ENCODE results near the gene GSTM5.
"Not testable (repeated sequence)": the region's sequence is repeated elsewhere in the genome, so short reads cannot be mapped to it uniquely, and the experiment has no call there.

GSTM5 gene

GRCh38 chr1:109711593-109712320, at the start of gene GSTM5:
TSS of gene GSTM5 (plus strand) at chr1:109712251. CDS start at chr1:109712313, 62 bp downstream.
- not testable (repeated sequence) for DNase-seq

- no peak for DNase-seq
These were observed 47.4 kb upstream of the GSTM5 start for GRCh38 chr1:109664671-109665070.

DNA sequence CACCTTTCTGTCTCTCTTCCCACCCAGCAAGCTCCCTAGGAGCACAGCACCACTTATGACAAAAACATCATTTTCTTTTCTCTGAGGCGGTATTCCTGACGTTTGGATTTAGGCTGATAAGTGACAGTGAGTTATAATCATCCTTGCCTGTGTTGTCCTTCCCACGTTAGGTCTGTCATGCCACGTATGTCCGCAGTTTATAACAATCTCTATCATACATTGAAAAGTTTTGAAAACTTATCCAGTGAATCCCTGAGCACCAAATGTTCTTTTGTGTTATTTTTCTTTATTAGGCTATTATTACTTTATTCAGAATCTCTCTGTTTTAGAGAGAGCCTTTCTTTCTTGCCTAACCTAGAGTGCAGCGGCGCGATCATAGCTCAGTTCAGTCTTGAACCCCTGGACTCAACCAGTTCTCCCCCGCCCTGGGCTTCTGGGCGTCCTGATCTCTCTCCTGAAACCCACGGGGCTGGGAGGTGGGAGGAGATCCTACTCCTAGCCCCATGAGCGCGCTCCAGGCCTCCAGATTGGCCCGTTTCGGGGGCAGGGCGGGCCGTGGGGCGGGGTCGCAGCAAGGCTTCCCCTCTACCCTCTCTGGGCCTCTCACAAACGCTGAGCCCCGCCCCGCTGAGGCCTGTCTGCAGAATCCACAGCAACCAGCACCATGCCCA, 44.5 kb upstream of the GSTM5 start, which contains the start of gene GSTM2:
Gene GSTM2, plus strand, starts transcription at position 606 of the 671 bp plus-strand sequence. Its CDS starts 59 bp downstream, at position 665.
- peak; percentile 79 for DNase-seq

GRCh38 chr1:109668123-109668775, 43.8 kb upstream of the GSTM5 start:
- DNase-seq = no peak

- no peak for DNase-seq
These were observed 42.7 kb upstream of the GSTM5 start for GRCh38 chr1:109669246-109669948.

- not testable (repeated sequence) for DNase-seq
These were observed 42.1 kb upstream of the GSTM5 start for GRCh38 chr1:109669949-109670302.

- no peak for DNase-seq
These were observed 41.0 kb upstream of the GSTM5 start for GRCh38 chr1:109671067-109671466.

DNA sequence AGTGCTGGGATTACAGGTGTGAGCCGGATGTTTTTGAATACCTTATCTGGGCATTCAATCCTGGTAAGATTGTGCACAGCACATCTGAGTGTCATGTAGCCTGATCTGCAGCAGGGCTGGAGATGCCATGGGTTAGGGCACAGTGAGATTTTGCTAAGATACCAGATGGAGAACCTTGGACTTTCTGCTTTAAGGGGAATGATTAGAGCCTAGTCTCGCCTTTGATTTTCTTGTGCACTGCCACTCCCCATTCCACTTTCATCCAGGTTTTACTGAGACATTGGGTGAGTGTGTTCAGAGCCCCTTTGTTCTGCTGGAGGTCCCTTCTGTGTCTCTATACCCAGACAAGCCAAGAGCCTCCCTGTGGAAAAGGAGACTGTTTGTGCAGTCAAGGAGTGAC, 38.2 kb upstream of the GSTM5 start:
- DNase-seq = not testable (repeated sequence)

GRCh38 chr1:109676683-109677381, 35.2 kb upstream of the GSTM5 start:
- DNase-seq = not testable (repeated sequence)

GRCh38 chr1:109677459-109677858, 34.6 kb upstream of the GSTM5 start:
- DNase-seq = no peak

DNA sequence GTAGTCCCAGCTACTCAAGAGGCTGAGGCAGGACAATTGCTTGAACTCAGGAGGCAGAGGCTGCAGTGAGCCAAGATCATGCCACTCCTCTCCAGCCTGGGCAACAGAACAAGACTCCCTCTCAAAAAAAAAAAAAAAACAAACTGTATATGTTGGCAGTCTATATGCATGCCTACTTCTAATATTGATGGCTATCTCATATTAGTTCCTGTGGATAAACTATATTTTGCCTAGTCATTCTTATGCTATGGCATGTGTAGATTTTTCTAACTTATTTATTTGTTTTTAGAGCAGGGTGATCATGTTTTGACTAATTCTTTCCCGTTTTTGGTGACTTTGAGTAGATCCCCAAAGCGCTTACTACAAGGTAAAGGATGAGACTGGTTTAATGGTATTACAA, 33.4 kb upstream of the GSTM5 start:
- DNase-seq = not testable (repeated sequence)

GRCh38 chr1:109684777-109685176, 27.3 kb upstream of the GSTM5 start:
- DNase-seq = not testable (repeated sequence)

DNA sequence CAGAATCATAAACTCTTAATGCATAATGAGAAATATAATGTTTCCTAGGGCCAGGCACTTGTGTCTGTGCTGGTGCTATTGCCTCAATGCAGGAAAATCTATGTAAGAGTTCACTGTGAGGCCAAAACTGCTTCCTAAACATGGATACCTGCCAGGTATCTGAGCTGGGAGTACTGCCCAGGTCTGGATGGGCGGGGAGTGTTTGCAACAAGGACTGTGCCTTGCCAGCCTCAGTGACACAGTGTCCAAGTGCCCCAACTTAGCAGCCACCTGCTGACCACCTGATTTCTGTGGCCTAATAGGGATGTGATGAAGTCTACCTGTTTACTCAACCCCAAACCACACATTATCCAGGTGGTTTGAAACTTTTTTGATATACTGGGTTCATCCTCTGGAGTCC, 26.7 kb upstream of the GSTM5 start:
- DNase-seq = not testable (repeated sequence)

- not testable (repeated sequence) for DNase-seq
These were observed 26.2 kb upstream of the GSTM5 start for GRCh38 chr1:109685890-109686289.

- DNase-seq = not testable (repeated sequence)
These were observed 24.9 kb upstream of the GSTM5 start for GRCh38 chr1:109687109-109687508.

- peak; percentile 49 to 76 for DNase-seq
These were observed 24.2 kb upstream of the GSTM5 start, which contains the start of gene GSTM1 for GRCh38 chr1:109687641-109688499. TSS of gene GSTM1 (plus strand) at chr1:109687817. CDS start at chr1:109687874, 57 bp downstream.

DNA sequence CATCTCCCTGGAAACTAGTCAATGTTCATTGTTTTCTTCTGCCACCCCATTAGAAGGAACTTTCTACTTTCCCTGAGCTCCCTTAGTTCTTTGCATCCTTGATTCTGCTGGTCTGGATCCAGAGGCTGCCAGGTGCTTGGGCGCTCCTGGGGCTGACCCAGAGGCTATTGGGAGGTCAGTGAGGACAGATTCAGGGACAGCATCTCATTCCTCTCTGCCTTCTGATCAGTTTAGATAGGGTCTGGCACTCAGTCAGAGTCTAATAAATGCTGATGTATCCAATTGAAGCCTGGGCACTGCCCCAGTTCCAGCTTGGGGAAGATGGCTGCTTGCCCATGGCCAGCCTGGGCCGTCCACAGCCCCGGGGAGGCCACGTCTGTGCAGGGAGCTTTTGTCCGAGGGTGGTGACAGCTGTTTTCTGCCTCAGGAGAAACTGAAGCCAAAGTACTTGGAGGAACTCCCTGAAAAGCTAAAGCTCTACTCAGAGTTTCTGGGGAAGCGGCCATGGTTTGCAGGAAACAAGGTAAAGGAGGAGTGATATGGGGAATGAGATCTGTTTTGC, 22.1 kb upstream of the GSTM5 start:
- DNase-seq = no peak

GRCh38 chr1:109691759-109692158, 20.3 kb upstream of the GSTM5 start:
- no peak for DNase-seq

GRCh38 chr1:109694400-109694799, 17.7 kb upstream of the GSTM5 start:
- DNase-seq = not testable (repeated sequence)

GRCh38 chr1:109695138-109695537, 16.9 kb upstream of the GSTM5 start:
- DNase-seq = not testable (repeated sequence)

DNA sequence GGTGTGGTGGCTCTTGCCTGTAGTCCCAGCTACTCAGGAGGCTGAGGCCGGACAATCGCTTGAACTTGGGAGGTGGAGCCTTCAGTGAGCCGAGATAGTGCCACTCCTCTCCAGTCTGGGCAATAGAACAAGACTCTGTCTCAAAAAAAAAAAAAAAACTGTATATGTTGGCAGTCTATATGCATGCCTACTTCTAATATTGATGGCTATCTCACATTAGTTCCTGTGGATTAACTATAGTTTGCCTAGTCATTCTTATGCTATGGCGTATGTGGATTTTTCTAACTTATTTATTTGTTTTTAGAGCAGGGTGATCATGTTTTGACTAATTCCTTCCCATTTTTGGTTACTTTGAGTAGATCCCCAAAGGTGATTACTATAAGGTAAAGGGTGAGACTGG, 15.0 kb upstream of the GSTM5 start:
- DNase-seq = no peak
